ENCODE measurements around the gene DNM1L. TPM values are rescaled to one million over a fixed set of nuclear protein-coding genes. Genes with fewer than 3 reads are reported as not detected.

Gene DNM1L
- total and polyA plus RNA-seq, 12 donors = 32.3 to 81.5 (median 57.3) TPM

DNA sequence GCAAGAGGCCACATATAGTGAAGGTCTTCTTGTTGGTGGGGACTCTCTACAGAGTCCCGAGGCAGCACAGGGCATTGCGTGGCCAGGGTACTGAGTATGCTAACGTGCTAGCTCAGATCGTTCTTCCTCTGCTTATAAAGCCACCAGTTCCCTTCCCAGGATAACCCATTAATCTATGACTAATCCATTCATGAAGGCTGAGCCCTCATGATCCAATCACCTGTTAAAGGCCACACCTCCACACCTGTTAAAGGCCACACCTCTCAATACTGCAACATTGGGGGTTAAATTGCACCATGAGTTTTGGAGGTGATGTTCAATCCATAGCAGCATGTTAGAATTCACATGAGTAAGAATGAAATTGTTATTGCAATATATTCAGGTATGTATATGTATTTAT is 89.4 kb downstream of the DNM1L start:
- intact Hi-C loops (cut with DNase I) = loop anchor here in 1 of 10 donors (10.0 kb wide), 2 partner anchors 146 to 1246 kb away; no protein-coding TSS in a partner anchor
- no peaks in the 10 kb centered on the region for H3K36me3 ChIP-seq
- H3K27me3 ChIP-seq = peaks cover 0 to 7% (median 0%) of the 10 kb centered on the region in 7 donors
- H3K9me3 ChIP-seq = no peaks in the 10 kb centered on the region
- DNase-seq = no peak
- no peaks in the 10 kb centered on the region for H3K4me1 ChIP-seq
- TF ChIP-seq, protein P1, sequence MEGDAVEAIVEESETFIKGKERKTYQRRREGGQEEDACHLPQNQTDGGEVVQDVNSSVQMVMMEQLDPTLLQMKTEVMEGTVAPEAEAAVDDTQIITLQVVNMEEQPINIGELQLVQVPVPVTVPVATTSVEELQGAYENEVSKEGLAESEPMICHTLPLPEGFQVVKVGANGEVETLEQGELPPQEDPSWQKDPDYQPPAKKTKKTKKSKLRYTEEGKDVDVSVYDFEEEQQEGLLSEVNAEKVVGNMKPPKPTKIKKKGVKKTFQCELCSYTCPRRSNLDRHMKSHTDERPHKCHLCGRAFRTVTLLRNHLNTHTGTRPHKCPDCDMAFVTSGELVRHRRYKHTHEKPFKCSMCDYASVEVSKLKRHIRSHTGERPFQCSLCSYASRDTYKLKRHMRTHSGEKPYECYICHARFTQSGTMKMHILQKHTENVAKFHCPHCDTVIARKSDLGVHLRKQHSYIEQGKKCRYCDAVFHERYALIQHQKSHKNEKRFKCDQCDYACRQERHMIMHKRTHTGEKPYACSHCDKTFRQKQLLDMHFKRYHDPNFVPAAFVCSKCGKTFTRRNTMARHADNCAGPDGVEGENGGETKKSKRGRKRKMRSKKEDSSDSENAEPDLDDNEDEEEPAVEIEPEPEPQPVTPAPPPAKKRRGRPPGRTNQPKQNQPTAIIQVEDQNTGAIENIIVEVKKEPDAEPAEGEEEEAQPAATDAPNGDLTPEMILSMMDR (IDR thresholded peaks at IDR 0.05) = no peak
- ATAC-seq = no peak
- WGBS, 2 donors = 63 to 83% methylated on average over 4 of the region's 4 CpGs
- H3K4me3 ChIP-seq = no peak overlapping the region
- no peak overlapping the region for H3K27ac ChIP-seq

DNA sequence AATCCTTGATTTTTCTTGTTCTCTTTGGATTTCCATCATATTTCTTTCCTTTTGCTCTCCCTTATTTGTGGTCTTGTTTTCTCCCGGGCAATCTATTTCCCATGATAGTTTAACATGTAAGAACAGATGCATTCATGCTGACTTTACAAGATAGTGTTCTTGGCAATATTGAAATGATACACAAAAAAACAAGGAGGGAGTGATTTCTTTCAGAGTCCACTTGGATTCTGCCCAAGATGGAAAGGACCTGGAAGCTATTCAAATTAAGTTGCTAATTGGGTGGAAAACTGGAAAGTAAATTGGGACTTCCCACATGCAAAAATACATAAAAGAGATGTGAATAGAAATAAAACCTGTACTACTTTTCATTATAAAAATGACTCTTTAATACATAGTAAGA is 91.0 kb downstream of the DNM1L start:
- intact Hi-C loops (cut with DNase I) = no loop called here
- WGBS, 2 donors = 49 to 66% methylated on average over 1 of the region's 1 CpG
- ATAC-seq = no peak
- H3K4me1 ChIP-seq = no peaks in the 10 kb centered on the region
- H3K36me3 ChIP-seq = no peaks in the 10 kb centered on the region
- H3K27ac ChIP-seq = no peak overlapping the region
- DNase-seq = no peak
- H3K9me3 ChIP-seq = no peaks in the 10 kb centered on the region
- H3K4me3 ChIP-seq = no peak overlapping the region
- TF ChIP-seq, protein P1 (IDR thresholded peaks at IDR 0.05) = no peak
- peaks cover 0 to 7% (median 0%) of the 10 kb centered on the region in 7 donors for H3K27me3 ChIP-seq

DNA sequence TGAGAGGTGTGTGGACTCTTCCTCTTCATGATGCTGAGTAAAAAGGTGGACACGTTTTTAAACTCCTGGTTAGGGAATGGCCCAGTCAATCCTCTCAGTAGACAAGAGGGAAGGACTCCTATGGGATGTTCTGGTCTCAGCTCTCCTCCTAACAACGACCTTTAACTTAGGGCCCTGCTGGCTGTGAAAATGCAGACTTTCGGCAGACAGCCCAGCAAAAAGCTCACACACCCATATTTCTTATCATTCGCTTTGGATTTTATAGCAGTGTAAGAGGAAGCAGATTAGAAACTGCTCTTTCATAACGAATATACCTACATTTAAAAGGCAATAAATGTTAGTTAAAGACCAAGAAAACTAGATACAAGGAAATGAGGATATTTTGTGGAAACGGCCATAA is 94.6 kb downstream of the DNM1L start:
- WGBS, 2 donors = 51 to 61% methylated on average over 6 of the region's 6 CpGs
- Histone ChIP-seq H3K27me3 (no peaks in the 10 kb centered on the region), H3K4me1 (no peaks in the 10 kb centered on the region), H3K27ac (no peak overlapping the region), H3K9me3 (no peaks in the 10 kb centered on the region), H3K4me3 (no peak overlapping the region), H3K36me3 (no peaks in the 10 kb centered on the region)
- no peak for DNase-seq
- TF ChIP-seq, protein P1 (IDR thresholded peaks at IDR 0.05) = no peak
- intact Hi-C loops (cut with DNase I) = no loop called here
- ATAC-seq = no peak

DNA sequence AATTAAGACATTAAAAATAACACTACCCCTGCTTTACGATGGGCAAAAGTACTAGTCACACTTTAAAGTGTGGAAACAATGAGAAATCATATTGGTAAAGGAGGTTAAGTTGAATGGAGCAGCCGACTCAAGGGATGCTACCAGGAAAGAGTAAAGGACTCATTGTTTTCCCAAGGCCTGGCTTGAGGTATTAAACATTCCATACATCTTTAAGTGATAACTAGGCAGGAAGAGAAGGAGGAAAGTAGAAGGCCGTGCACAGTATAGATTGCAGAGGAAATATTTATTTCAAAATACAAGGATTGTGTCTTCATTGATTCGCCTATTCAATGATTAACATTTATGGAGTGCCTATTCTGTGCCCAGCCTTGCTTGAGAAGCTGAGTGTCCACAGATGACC is 97.2 kb downstream of the DNM1L start:
- ATAC-seq = no peak
- 72 to 75% methylated on average over 4 of the region's 4 CpGs for WGBS, 2 donors

More for the DNA sequence above, 97.2 kb downstream of the DNM1L start:
- H3K4me1 ChIP-seq = no peaks in the 10 kb centered on the region
- intact Hi-C loops (cut with DNase I) = no loop called here
- TF ChIP-seq, protein P1 (IDR thresholded peaks at IDR 0.05) = no peak
- H3K27ac ChIP-seq = no peak overlapping the region
- H3K27me3 ChIP-seq = no peaks in the 10 kb centered on the region
- DNase-seq = no peak
- H3K9me3 ChIP-seq = no peaks in the 10 kb centered on the region
- H3K4me3 ChIP-seq = no peak overlapping the region
- H3K36me3 ChIP-seq = no peaks in the 10 kb centered on the region

All from heart right ventricle (tissue), 16 donors.